ENCODE results near the gene HMCN2.

DNA sequence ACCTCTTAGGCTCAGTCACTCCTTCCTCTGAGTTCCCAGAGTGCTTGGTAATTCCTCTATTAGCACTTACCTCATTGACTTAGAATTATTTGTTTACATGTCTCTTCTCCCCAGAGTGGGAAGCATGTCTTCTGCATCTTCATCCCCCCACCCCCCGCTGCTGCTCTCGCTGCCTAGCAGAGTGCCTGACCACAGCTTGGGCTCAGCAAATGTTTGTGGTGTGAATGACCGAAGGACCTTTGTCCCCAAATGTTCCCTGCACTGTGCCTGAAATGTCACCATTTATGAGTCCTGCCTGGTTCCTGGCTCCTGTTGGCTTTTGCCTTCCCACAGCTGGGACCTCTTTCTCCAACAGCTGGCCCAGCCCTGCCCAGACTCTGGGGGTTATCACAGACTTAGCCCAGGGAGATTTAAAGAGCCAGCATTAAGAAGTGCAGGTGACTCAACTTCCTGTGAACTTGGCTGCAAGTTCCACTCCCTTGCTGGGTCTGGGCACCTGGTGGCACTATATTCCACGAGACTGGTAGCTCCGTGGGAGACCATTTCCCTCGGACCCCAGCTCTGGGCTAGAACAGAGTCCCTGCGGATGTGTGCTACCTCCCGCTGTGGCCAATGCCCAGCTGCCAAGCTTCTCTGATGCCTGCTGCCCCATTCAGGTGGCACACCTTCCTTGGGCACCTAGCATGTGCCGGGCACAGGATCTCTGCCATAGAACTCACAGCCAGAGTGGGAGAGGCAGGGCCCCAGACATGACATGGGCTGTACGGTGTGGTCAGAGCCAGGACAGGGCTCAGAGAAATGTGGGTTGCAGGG is 1.8 kb upstream of the HMCN2 start:
- TF ChIP-seq, protein P1, sequence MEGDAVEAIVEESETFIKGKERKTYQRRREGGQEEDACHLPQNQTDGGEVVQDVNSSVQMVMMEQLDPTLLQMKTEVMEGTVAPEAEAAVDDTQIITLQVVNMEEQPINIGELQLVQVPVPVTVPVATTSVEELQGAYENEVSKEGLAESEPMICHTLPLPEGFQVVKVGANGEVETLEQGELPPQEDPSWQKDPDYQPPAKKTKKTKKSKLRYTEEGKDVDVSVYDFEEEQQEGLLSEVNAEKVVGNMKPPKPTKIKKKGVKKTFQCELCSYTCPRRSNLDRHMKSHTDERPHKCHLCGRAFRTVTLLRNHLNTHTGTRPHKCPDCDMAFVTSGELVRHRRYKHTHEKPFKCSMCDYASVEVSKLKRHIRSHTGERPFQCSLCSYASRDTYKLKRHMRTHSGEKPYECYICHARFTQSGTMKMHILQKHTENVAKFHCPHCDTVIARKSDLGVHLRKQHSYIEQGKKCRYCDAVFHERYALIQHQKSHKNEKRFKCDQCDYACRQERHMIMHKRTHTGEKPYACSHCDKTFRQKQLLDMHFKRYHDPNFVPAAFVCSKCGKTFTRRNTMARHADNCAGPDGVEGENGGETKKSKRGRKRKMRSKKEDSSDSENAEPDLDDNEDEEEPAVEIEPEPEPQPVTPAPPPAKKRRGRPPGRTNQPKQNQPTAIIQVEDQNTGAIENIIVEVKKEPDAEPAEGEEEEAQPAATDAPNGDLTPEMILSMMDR (IDR thresholded peaks at IDR 0.05; ENCODE audit: extremely low read depth in 1 of 2, insufficient read depth in 1 of 2, low read depth in 1 of 2, low read length in 2 of 2): no peak
- TF ChIP-seq POLR2AphosphoS5 (IDR thresholded peaks at IDR 0.05; ENCODE audit: insufficient read depth, low read depth, low read length) (no peak), EZH2 (IDR thresholded peaks at IDR 0.05; ENCODE audit: borderline replicate concordance, low read depth, low read length, severe bottlenecking) (no peak), POLR2A (IDR thresholded peaks at IDR 0.05; ENCODE audit: low read depth, low read length) (no peak), GATA2 (IDR thresholded peaks at IDR 0.05; ENCODE audit: insufficient read depth, insufficient read length, low read depth, low read length) (no peak)
